ENCODE results near the gene IQCH.

Gene IQCH

GRCh38 chr15:67307156-67307555 is 52.6 kb downstream of the IQCH start:
- Histone ChIP-seq H3K9me3 (ENCODE audit: control insufficient read depth, insufficient read depth, low read length) (no peaks in the 10 kb centered on the region), H3K36me3 (ENCODE audit: control insufficient read depth, low read length) (no peaks in the 10 kb centered on the region), H3K4me2 (ENCODE audit: low read length) (no peak overlapping the region), H3K4me3 (ENCODE audit: low read length) (no peak overlapping the region), H3F3A (ENCODE audit: control insufficient read depth, insufficient read depth) (no peaks in the 10 kb centered on the region), H3K4me1 (ENCODE audit: control insufficient read depth, low read length) (no peaks in the 10 kb centered on the region), H3K9me2 (replicated peaks; ENCODE audit: control insufficient read depth, low read length) (no peaks in the 10 kb centered on the region), H3K27me3 (ENCODE audit: control insufficient read depth, low read length) (no peaks in the 10 kb centered on the region), H3K79me2 (ENCODE audit: control insufficient read depth, low read length) (no peaks in the 10 kb centered on the region), H3K27ac (ENCODE audit: low read depth, low read length) (no peak overlapping the region), H4K20me1 (ENCODE audit: control insufficient read depth, insufficient read depth, low read depth, low read length) (no peaks in the 10 kb centered on the region)
- TF ChIP-seq CTCF (IDR thresholded peaks at IDR 0.05; ENCODE audit: low read depth, low read length, poor library complexity, severe bottlenecking) (no peak), EZH2phosphoT487 (IDR thresholded peaks at IDR 0.05; ENCODE audit: borderline replicate concordance, low read length) (no peak)

GRCh38 chr15:67307889-67308597 is 53.5 kb downstream of the IQCH start:
- Histone ChIP-seq H4K20me1 (ENCODE audit: control insufficient read depth, insufficient read depth, low read depth, low read length) (no peaks in the 10 kb centered on the region), H3K9me3 (ENCODE audit: control insufficient read depth, insufficient read depth, low read length) (no peaks in the 10 kb centered on the region), H3K4me3 (ENCODE audit: low read length) (no peak overlapping the region), H3K4me2 (ENCODE audit: low read length) (no peak overlapping the region), H3K4me1 (ENCODE audit: control insufficient read depth, low read length) (no peaks in the 10 kb centered on the region), H3K27me3 (ENCODE audit: control insufficient read depth, low read length) (no peaks in the 10 kb centered on the region), H3K27ac (ENCODE audit: low read depth, low read length) (no peak overlapping the region), H3K36me3 (ENCODE audit: control insufficient read depth, low read length) (no peaks in the 10 kb centered on the region), H3F3A (ENCODE audit: control insufficient read depth, insufficient read depth) (no peaks in the 10 kb centered on the region), H3K9me2 (replicated peaks; ENCODE audit: control insufficient read depth, low read length) (no peaks in the 10 kb centered on the region), H3K79me2 (ENCODE audit: control insufficient read depth, low read length) (no peaks in the 10 kb centered on the region)
- TF ChIP-seq CTCF (IDR thresholded peaks at IDR 0.05; ENCODE audit: low read depth, low read length, poor library complexity, severe bottlenecking): no peak
- TF ChIP-seq EZH2phosphoT487 (IDR thresholded peaks at IDR 0.05; ENCODE audit: borderline replicate concordance, low read length): no peak

GRCh38 chr15:67311731-67312130 is 57.1 kb downstream of the IQCH start:
- Histone ChIP-seq H3K36me3 (ENCODE audit: control insufficient read depth, low read length) (no peaks in the 10 kb centered on the region), H3K4me2 (ENCODE audit: low read length) (no peak overlapping the region), H4K20me1 (ENCODE audit: control insufficient read depth, insufficient read depth, low read depth, low read length) (no peaks in the 10 kb centered on the region), H3K9me3 (ENCODE audit: control insufficient read depth, insufficient read depth, low read length) (no peaks in the 10 kb centered on the region), H3K9me2 (replicated peaks; ENCODE audit: control insufficient read depth, low read length) (no peaks in the 10 kb centered on the region), H3K4me1 (ENCODE audit: control insufficient read depth, low read length) (no peaks in the 10 kb centered on the region), H3K27ac (ENCODE audit: low read depth, low read length) (no peak overlapping the region), H3K79me2 (ENCODE audit: control insufficient read depth, low read length) (no peaks in the 10 kb centered on the region), H3K27me3 (ENCODE audit: control insufficient read depth, low read length) (no peaks in the 10 kb centered on the region), H3K4me3 (ENCODE audit: low read length) (no peak overlapping the region), H3F3A (ENCODE audit: control insufficient read depth, insufficient read depth) (no peaks in the 10 kb centered on the region)
- TF ChIP-seq EZH2phosphoT487 (IDR thresholded peaks at IDR 0.05; ENCODE audit: borderline replicate concordance, low read length): no peak
- no peak for TF ChIP-seq CTCF (IDR thresholded peaks at IDR 0.05; ENCODE audit: low read depth, low read length, poor library complexity, severe bottlenecking)

All from DOHH2 (cell line).